Tibial nerve (tissue), 3 donors: ENCODE data around the gene RTP5.

Source experiments
- POLR2A ChIP-seq, 2 donors: fragments of 450-650 bp; IDR thresholded peaks; one replicate each; pipeline ENCODE4 v1.6.1; 2017; ENCODE audit warnings: antibody characterized with exemption in 2 of 2, mild to moderate bottlenecking in 2 of 2, moderate library complexity in 2 of 2
- TF ChIP-seq, protein P1 (sequence below), 5 experiments: fragments of 200-600 bp in 3 of 5; fragments of 450-650 bp in 2 of 5; sonication (generic) in 3 of 5; IDR thresholded peaks; one replicate each; pipeline ENCODE4 v1.5.1; 2016 to 2019; ENCODE audit warnings: antibody characterized with exemption in 5 of 5, mild to moderate bottlenecking in 3 of 5, moderate library complexity in 2 of 5

- no peak for TF ChIP-seq POLR2A (IDR thresholded peaks at IDR 0.05)
- TF ChIP-seq, protein P1, sequence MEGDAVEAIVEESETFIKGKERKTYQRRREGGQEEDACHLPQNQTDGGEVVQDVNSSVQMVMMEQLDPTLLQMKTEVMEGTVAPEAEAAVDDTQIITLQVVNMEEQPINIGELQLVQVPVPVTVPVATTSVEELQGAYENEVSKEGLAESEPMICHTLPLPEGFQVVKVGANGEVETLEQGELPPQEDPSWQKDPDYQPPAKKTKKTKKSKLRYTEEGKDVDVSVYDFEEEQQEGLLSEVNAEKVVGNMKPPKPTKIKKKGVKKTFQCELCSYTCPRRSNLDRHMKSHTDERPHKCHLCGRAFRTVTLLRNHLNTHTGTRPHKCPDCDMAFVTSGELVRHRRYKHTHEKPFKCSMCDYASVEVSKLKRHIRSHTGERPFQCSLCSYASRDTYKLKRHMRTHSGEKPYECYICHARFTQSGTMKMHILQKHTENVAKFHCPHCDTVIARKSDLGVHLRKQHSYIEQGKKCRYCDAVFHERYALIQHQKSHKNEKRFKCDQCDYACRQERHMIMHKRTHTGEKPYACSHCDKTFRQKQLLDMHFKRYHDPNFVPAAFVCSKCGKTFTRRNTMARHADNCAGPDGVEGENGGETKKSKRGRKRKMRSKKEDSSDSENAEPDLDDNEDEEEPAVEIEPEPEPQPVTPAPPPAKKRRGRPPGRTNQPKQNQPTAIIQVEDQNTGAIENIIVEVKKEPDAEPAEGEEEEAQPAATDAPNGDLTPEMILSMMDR (IDR thresholded peaks at IDR 0.05): no peak
These were observed 8.3 kb upstream of the RTP5 start for GRCh38 chr2:241861264-241861663.
